HUES64 (cell line): ENCODE data around the gene HEBP2.
"Not testable (repeated sequence)": the region's sequence is repeated elsewhere in the genome, so short reads cannot be mapped to it uniquely, and the experiment has no call there.

Experiments used
- H3K27ac ChIP-seq: 2 replicates; pipeline ENCODE4 v1.7.0; 2013; ENCODE audit warnings: low read depth, low read length, inconsistent platforms
- H3K27me3 ChIP-seq: 2 replicates; pipeline ENCODE4 v1.6.1; 2013; ENCODE audit warnings: mild to moderate bottlenecking, low read length; ENCODE audit not compliant: insufficient read depth
- H3K36me3 ChIP-seq: 2 replicates; pipeline ENCODE4 v1.6.1; 2013; ENCODE audit warnings: mild to moderate bottlenecking, low read length; ENCODE audit not compliant: insufficient read depth
- H3K4me1 ChIP-seq: 2 replicates; pipeline ENCODE4 v1.6.1; 2013; ENCODE audit warnings: mild to moderate bottlenecking, low read length, moderate library complexity; ENCODE audit not compliant: insufficient read depth
- H3K4me3 ChIP-seq: 2 replicates; pipeline ENCODE4 v1.5.1; 2013; ENCODE audit warnings: mild to moderate bottlenecking, low read length, moderate library complexity
- H3K9ac ChIP-seq: 2 replicates; pipeline ENCODE4 v1.6.1; 2013; ENCODE audit warnings: mild to moderate bottlenecking, low read depth, low read length
- H3K9me3 ChIP-seq: 2 replicates; pipeline ENCODE4 v1.6.1; 2013; ENCODE audit warnings: low read depth, low read length; ENCODE audit not compliant: insufficient read depth
- WGBS: fragments of 150-250, 120-280 bp; methylation state at CpG from one replicate; pipeline ENCODE4 v1.1.7; 2013; ENCODE audit warnings: missing lambda C conversion rate; 5-methylcytosine and 5-hydroxymethylcytosine counted together

The HEBP2 gene

GRCh38 chr6:138417493-138418117 is 13.6 kb downstream of the HEBP2 start:
- Histone ChIP-seq H3K4me1 (no peaks in the 10 kb centered on the region), H3K9me3 (no peaks in the 10 kb centered on the region), H3K9ac (no peak overlapping the region), H3K27ac (no peak overlapping the region), H3K4me3 (no peak overlapping the region), H3K36me3 (peaks cover 29% of the 10 kb centered on the region), H3K27me3 (no peaks in the 10 kb centered on the region)
- 82% methylated on average over 3 of the region's 3 CpGs for WGBS

DNA sequence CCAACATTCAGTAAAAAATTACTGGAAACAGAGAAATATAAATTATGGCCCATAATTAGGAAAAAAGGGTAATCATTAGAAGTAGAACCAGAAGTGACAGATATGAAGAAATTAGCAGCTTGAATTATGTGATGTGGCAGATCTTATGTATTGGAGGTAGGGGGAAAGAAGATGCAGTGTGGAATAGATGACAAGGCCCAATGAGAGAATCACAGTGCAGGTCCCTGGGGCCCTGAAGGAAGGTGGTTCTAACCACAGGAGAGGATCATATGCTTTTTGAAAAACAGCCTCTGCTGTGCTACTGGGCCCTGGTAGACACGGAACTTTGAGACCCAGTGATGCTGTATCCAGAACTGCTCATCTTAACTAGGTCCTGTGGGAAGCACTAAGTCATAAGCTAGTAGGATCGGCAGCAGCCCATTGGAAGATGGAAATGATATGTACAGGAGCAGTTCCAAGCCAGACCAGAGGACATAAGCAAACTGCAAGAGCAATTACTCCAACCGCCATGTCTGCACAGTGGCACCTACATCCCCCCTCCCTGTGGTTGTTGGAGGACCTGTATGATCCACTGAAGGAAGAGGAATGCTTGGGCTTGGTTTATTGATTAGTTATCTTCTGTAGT is 14.2 kb downstream of the HEBP2 start:
- H3K27me3 ChIP-seq = no peaks in the 10 kb centered on the region
- 92% methylated on average over 2 of the region's 3 CpGs for WGBS
- H3K36me3 ChIP-seq = peaks cover 23% of the 10 kb centered on the region
- no peak overlapping the region for H3K4me3 ChIP-seq
- no peaks in the 10 kb centered on the region for H3K9me3 ChIP-seq
- no peaks in the 10 kb centered on the region for H3K4me1 ChIP-seq
- H3K27ac ChIP-seq = no peak overlapping the region
- no peak overlapping the region for H3K9ac ChIP-seq

- Histone ChIP-seq H3K4me3 (no peak overlapping the region), H3K36me3 (peaks cover 19% of the 10 kb centered on the region), H3K4me1 (no peaks in the 10 kb centered on the region), H3K27ac (no peak overlapping the region), H3K27me3 (no peaks in the 10 kb centered on the region), H3K9me3 (no peaks in the 10 kb centered on the region), H3K9ac (no peak overlapping the region)
- WGBS = 94% methylated on average over 3 of the region's 3 CpGs
Measured at GRCh38 chr6:138419766-138420165, 15.7 kb downstream of the HEBP2 start.

- H3K27me3 ChIP-seq = no peaks in the 10 kb centered on the region
- H3K27ac ChIP-seq = no peak overlapping the region
- H3K9ac ChIP-seq = no peak overlapping the region
- WGBS = 95% methylated on average over 4 of the region's 4 CpGs
- H3K4me3 ChIP-seq = no peak overlapping the region
- no peaks in the 10 kb centered on the region for H3K4me1 ChIP-seq
- peaks cover 19% of the 10 kb centered on the region for H3K36me3 ChIP-seq
- no peaks in the 10 kb centered on the region for H3K9me3 ChIP-seq
Measured at GRCh38 chr6:138420356-138420755, 16.3 kb downstream of the HEBP2 start.

DNA sequence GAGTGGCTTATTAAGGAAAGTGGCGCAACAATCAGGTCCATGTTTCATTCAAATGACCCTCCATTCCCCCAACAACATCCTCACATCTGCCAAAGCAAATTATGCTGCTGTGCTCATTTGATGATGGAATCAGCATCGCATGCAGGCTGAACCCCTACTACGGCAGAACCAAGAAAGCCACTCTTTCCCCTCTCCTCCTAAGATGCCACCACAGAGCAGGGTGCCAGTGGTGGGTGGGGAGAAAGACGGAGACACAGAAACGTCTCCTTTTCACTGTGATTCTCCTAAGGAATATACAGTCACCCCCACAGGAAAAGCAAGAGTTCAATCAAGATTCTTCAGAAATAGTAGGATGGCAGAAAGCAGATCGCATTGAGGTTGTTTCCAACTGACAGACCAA is 17.1 kb downstream of the HEBP2 start:
- Histone ChIP-seq H3K27ac (no peak overlapping the region), H3K4me3 (no peak overlapping the region), H3K9ac (no peak overlapping the region), H3K9me3 (no peaks in the 10 kb centered on the region), H3K36me3 (peaks cover 19% of the 10 kb centered on the region), H3K27me3 (no peaks in the 10 kb centered on the region), H3K4me1 (no peaks in the 10 kb centered on the region)
- WGBS = 72% methylated on average over 6 of the region's 6 CpGs

DNA sequence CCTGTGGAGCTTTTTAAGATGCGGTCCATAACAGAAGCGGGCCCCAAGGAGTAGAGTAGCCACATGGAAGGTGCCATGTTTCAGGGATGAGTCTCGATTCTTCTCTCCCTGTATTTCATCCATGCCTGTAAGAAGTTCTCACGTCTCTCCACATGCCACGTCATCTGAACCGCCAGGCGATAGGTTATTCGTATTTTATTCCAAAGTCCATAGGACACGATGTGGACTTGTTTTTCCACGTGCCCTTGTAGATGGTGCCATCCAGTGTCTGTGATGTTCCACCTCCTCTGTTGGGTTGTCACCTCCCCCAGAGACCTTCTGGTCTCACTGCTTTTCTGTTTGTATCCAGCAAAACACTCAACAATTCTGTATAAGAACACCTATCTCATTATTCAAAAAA is 17.6 kb downstream of the HEBP2 start:
- Histone ChIP-seq H3K27me3 (no peaks in the 10 kb centered on the region), H3K4me1 (no peaks in the 10 kb centered on the region), H3K9me3 (no peaks in the 10 kb centered on the region), H3K27ac (no peak overlapping the region), H3K9ac (no peak overlapping the region), H3K36me3 (peaks cover 22% of the 10 kb centered on the region), H3K4me3 (no peak overlapping the region)
- WGBS = 98% methylated on average over 10 of the region's 10 CpGs

DNA sequence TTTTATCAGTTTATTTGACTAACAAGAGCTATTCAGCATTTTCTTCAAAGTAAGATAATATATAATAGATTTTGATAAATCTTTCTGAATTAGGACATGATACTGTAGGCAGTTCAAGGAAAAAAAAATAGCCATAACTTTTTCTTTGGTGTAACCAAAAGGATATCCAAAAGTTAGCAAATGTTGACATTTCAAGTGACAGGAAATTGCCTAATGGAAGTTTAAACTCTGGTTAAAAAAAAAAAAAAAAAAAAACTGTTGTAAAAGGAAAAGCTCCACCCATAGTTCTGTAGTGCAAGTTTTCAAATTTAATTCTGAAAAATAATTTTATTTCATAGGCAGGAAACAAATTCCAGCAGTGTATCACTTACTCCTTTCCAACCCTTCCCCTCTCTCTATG is 18.8 kb downstream of the HEBP2 start:
- Histone ChIP-seq H3K9me3 (no peaks in the 10 kb centered on the region), H3K27ac (no peak overlapping the region), H3K9ac (no peak overlapping the region), H3K4me1 (no peaks in the 10 kb centered on the region), H3K36me3 (peaks cover 22% of the 10 kb centered on the region), H3K27me3 (no peaks in the 10 kb centered on the region), H3K4me3 (no peak overlapping the region)

GRCh38 chr6:138424004-138424904 is 20.2 kb downstream of the HEBP2 start:
- no peaks in the 10 kb centered on the region for H3K27me3 ChIP-seq
- H3K36me3 ChIP-seq = peaks cover 18% of the 10 kb centered on the region
- no peak overlapping the region for H3K4me3 ChIP-seq
- no peak overlapping the region for H3K9ac ChIP-seq
- no peaks in the 10 kb centered on the region; the same call in 1 of the 2 replicates for H3K4me1 ChIP-seq
- H3K27ac ChIP-seq = no peak overlapping the region
- WGBS = 96% methylated on average over 48 of the region's 48 CpGs
- no peaks in the 10 kb centered on the region for H3K9me3 ChIP-seq

- H3K9ac ChIP-seq, H3K4me3 ChIP-seq, H3K27me3 ChIP-seq, H3K9me3 ChIP-seq, H3K27ac ChIP-seq, H3K4me1 ChIP-seq: not testable (repeated sequence)
- WGBS = 95% methylated on average over 7 of the region's 7 CpGs
- H3K36me3 ChIP-seq = peaks cover 18% of the 10 kb centered on the region
Measured at GRCh38 chr6:138425256-138425655, 21.2 kb downstream of the HEBP2 start.

DNA sequence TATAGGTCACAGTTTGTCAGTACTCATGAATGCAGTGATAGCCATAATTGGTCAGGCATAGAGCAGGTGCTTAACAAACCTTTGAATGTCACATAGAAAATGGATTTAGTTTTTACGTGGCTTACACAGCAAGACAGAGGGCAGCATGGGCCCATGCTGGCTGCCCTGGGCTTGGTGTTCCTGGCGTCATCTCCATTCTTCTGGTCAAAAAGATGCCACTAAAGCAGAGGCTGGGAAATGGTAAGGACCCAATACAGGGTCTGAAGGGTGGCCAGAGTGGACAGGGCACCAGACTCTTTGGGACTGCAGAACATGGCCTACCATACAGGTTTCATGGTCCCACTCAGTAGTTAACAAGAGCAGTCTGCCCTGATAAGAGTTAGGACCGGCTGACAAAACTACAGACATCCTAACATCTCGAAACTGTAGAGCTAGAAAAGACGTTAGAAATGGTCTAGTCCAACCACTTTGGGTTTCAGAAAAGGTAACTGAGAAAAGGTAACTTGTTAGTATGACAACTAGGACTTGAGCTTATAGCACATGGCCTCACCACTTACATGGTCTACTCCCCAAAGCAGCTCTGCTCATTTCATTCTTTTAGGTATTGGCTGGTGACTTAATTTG is 22.6 kb downstream of the HEBP2 start:
- no peak overlapping the region for H3K4me3 ChIP-seq
- H3K27ac ChIP-seq = no peak overlapping the region
- 93% methylated on average over 5 of the region's 5 CpGs for WGBS
- H3K36me3 ChIP-seq = peaks cover 15% of the 10 kb centered on the region
- no peaks in the 10 kb centered on the region for H3K9me3 ChIP-seq
- no peak overlapping the region for H3K9ac ChIP-seq
- H3K4me1 ChIP-seq = no peaks in the 10 kb centered on the region; the same call in 1 of the 2 replicates
- H3K27me3 ChIP-seq = no peaks in the 10 kb centered on the region

DNA sequence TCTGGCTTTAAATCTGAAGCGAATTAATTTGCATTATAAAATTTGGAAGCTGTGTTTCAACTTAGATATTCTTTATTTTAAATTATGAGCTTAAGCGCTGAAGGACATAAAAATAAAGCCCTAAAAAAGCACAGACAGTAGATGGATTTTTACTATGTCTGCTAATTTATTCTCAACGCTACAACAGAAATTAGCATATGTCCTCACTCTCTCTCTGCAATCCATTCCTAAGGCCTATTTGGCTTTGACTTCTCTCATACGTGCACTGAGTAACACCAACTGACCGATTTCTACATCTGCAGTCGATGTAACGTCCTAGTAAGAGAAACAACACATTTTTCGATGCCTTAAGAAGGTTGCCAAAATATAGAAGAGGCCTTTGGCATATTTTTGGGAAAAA is 23.7 kb downstream of the HEBP2 start:
- Histone ChIP-seq H3K9me3 (no peaks in the 10 kb centered on the region), H3K4me1 (no peaks in the 10 kb centered on the region; the same call in 1 of the 2 replicates), H3K9ac (no peak overlapping the region), H3K27ac (no peak overlapping the region), H3K27me3 (no peaks in the 10 kb centered on the region), H3K4me3 (no peak overlapping the region), H3K36me3 (peaks cover 12% of the 10 kb centered on the region)
- WGBS = 96% methylated on average over 7 of the region's 8 CpGs
